Measurements from ENCODE around the gene FGD3.

The FGD3 gene

DNA sequence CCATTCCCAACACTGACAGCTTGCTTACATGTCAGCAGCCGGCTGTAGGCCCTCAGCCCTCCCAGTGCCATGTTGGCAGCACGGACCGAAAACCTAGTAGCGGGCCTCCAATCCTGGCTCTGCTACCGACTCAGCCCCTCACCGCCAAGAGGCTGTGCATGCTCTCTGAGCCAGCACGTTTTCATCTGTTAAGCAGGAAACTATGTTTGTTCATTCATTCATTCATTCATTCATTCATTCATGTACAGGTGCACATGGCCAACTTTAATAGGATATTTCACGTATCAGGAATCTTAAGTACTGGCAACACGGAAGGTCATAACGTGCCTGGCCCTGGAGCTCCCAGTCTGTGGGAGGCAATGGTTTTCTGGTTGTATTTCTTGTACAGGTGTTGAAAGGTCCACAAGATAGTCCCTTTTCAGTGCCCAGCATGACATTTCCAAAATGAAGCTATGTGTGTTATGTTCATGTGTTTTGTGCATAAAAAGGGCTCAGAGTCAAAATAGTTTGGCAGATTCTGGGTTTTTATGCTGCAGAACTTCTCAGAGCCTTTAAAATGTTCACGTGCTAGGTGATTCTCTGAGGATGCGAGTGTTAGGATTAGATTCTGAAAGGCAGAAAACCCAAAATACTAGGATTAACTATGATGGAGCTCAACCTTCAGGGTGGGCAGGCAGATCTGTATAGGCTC, 128.9 kb downstream of the FGD3 start:
- ChIA-PET POLR2A (ENCODE audit: low non-redundant PET) (no interaction called here), CTCF (no interaction called here)
- TF ChIP-seq, protein P1, sequence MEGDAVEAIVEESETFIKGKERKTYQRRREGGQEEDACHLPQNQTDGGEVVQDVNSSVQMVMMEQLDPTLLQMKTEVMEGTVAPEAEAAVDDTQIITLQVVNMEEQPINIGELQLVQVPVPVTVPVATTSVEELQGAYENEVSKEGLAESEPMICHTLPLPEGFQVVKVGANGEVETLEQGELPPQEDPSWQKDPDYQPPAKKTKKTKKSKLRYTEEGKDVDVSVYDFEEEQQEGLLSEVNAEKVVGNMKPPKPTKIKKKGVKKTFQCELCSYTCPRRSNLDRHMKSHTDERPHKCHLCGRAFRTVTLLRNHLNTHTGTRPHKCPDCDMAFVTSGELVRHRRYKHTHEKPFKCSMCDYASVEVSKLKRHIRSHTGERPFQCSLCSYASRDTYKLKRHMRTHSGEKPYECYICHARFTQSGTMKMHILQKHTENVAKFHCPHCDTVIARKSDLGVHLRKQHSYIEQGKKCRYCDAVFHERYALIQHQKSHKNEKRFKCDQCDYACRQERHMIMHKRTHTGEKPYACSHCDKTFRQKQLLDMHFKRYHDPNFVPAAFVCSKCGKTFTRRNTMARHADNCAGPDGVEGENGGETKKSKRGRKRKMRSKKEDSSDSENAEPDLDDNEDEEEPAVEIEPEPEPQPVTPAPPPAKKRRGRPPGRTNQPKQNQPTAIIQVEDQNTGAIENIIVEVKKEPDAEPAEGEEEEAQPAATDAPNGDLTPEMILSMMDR (conservative IDR thresholded peaks at IDR 0.05; ENCODE audit: low read depth) = no peak
- H3K27ac ChIP-seq = no peak overlapping the region
- no peak for DNase-seq (ENCODE audit: low spot score)

DNA sequence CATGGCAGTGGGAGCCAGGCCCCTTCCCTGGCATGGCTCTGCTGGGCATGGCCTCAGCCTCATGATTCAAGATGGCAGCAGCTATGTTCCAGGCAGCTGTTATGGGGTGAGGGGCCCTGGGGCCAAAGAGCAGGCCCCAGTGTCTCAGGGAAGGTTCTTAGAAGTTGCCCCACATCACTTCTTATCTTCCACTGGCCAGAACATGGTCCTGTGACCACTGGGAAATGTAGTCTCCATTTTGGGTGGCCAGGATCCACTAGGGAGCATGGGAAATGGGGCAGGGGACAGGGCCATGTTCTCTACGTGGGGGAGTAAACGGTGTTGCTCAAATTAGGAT, 129.4 kb downstream of the FGD3 start:
- DNase-seq (ENCODE audit: low spot score) = no peak
- H3K27ac ChIP-seq = no peak overlapping the region
- TF ChIP-seq, protein P1 (conservative IDR thresholded peaks at IDR 0.05; ENCODE audit: low read depth) = no peak
- CTCF ChIA-PET = no interaction called here
- POLR2A ChIA-PET (ENCODE audit: low non-redundant PET) = no interaction called here

DNA sequence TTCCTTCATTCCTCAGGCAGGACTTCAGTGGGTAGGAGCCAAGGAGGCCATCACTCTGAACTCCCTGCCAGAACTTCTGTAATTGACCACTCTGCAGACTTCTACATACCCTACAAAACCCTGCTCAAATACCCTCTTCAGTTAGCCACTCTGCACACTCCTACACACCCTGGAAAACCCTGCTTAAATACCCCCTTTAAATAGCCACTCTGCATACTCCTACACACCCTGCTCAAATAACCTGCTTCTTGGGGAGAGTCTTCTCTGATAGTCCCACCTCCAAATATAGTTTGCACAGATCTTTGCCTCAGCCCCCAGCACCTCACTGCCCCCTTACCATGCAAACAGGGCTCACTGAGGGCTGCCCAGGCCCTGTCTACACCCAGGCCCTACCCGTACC, 130.0 kb downstream of the FGD3 start:
- CTCF ChIA-PET = no interaction called here
- POLR2A ChIA-PET (ENCODE audit: low non-redundant PET) = no interaction called here
- TF ChIP-seq, protein P1 (conservative IDR thresholded peaks at IDR 0.05; ENCODE audit: low read depth) = no peak
- DNase-seq (ENCODE audit: low spot score) = no peak
- H3K27ac ChIP-seq = no peak overlapping the region

DNA sequence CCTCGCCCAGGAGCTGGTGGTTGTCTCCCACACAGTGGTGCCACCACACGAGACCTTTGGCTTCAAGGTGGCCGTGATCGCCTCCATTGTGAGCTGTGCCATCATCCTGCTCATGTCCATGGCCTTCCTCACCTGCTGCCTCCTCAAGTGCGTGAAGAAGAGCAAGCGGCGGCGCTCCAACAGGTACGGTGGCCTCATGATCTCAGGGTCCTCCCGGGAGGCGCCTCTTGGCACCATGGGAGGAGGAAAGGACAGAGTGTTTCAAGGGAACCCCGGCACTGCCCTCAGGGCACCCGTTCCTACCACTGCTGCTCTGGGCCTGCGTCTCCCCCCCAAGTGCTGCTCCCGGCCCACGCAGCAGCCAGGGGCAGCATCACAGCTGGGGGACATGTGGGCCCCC, 130.5 kb downstream of the FGD3 start:
- ChIA-PET CTCF (no interaction called here), POLR2A (ENCODE audit: low non-redundant PET) (no interaction called here)
- TF ChIP-seq, protein P1 (conservative IDR thresholded peaks at IDR 0.05; ENCODE audit: low read depth) = no peak
- no peak for DNase-seq (ENCODE audit: low spot score)
- H3K27ac ChIP-seq = no peak overlapping the region

DNA sequence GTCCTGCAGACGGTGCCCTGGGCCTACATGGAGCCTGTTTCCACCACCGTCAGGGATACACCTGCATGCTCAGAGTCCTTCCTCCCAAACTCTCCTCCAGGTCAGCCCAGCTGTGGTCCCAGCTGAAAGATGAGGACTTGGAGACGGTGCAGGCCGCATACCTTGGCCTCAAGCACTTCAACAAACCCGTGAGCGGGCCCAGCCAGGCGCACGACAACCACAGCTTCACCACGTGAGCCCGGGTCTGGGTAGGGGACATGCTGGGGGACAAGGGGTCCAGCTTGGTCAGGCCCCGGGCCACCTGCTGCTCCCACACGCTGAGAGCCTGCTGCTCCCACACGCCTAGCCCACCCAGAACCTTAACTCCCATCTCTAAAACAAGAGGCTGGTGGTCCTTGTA, 132.0 kb downstream of the FGD3 start:
- TF ChIP-seq, protein P1 (conservative IDR thresholded peaks at IDR 0.05; ENCODE audit: low read depth) = no peak
- POLR2A ChIA-PET (ENCODE audit: low non-redundant PET) = no interaction called here
- CTCF ChIA-PET = interaction anchor here (0.6 to 0.7 kb wide), 3 partner anchors 15 to 1061 kb away, joined by 3 to 9 read pairs (median 3); no protein-coding TSS in a partner anchor
- no peak overlapping the region for H3K27ac ChIP-seq
- DNase-seq (ENCODE audit: low spot score) = no peak

DNA sequence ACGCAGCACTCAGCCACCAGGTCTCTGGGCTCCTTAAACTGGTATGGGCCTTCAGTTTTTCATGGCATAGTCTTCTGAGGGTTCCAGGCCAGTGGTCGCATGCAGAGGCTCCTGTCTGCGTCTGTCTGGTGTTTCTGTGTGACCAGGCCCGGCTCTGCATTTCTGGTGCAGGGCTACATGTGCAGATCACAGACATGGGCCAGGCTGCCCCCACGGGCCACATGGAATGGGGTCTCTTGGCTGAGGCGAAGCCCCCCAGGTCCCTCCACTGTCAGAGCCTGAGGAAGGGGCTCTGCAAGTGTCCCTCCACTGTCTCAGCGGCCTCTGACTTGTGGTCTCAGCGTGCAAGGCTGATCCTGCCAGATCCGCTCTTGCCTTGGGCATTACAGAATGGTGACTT, 133.1 kb downstream of the FGD3 start:
- POLR2A ChIA-PET (ENCODE audit: low non-redundant PET) = no interaction called here
- DNase-seq (ENCODE audit: low spot score) = no peak
- CTCF ChIA-PET = no interaction called here
- TF ChIP-seq, protein P1 (conservative IDR thresholded peaks at IDR 0.05; ENCODE audit: low read depth) = no peak
- no peak overlapping the region for H3K27ac ChIP-seq
